ENCODE measurements around the gene FAM32A. TPM values are rescaled to one million over a fixed set of nuclear protein-coding genes. Genes with fewer than 3 reads are reported as not detected.
A peak's percentile ranks its signal among the peaks of the same experiment; 100 is the strongest.

FAM32A gene
- total RNA-seq, 1 experiment from 2014 or later = 55.7 TPM

DNA sequence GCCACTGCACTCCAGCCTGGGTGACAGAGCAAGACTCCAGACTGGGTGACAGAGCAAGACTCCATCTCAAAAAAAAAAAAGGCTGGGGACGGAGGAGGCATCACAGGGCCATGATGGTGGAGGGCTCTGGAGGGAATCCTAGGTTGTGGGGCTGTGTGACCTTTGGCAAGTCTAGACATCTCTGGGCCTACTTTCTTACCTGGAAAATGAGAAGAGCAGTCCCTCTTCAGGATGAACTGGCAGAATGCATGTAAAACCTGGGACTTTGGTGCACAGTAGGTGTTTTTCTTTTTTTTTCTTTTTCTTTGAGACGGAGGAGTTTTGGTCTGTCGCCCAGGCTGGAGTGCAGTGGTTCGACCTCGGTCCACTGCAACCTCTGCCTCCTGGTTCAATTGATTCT, 25.6 kb upstream of the FAM32A start:
- Histone ChIP-seq H3K79me2 (ENCODE audit: low read length) (no peaks in the 10 kb centered on the region), H3K36me3 (ENCODE audit: insufficient read depth, low read length) (peaks cover under 1% of the 10 kb centered on the region; the same call in 1 of the 2 replicates), H3K9me3 (ENCODE audit: low read length) (no peaks in the 10 kb centered on the region), H3K27ac (ENCODE audit: low read length) (no peak overlapping the region), H3K9ac (ENCODE audit: low read length) (no peak overlapping the region), H3K9me2 (replicated peaks; ENCODE audit: insufficient read depth, low read length) (no peaks in the 10 kb centered on the region), H3K4me2 (ENCODE audit: low read depth, low read length, poor library complexity, severe bottlenecking) (no peak overlapping the region), H3K4me1 (ENCODE audit: low read length) (no peaks in the 10 kb centered on the region), H3K4me3 (ENCODE audit: low read length) (no peak overlapping the region), H3K27me3 (ENCODE audit: low read length) (no peaks in the 10 kb centered on the region), H4K20me1 (ENCODE audit: insufficient read depth, low read depth, low read length) (no peaks in the 10 kb centered on the region), H2AFZ (ENCODE audit: low read length) (no peak overlapping the region)
- DNase-seq = no peak

DNA sequence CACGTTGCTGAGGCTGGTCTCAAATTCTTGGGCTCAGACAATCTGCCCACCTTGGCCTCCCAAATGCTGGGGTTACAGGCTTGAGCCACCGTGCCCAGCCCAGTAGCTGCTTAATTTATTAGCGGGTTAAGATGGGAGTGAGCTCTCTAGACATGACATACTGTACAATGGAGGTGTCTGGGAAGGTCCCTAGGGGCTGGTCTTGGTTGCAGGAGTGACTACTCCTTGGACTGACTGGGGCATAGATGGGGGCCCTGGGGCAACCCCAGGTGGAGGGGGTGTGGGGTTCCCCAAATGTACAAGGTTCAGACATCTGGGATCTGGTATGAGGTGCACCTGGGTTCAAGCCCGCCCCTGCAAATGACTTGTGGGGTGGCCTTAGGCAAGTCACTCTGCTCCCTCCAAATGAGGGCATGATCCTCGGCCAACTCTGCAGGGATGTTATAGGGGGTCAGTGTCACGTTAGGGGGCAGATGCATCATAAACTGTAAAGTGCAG, 24.7 kb upstream of the FAM32A start:
- no peaks in the 10 kb centered on the region for H4K20me1 ChIP-seq (ENCODE audit: insufficient read depth, low read depth, low read length)
- no peaks in the 10 kb centered on the region for H3K9me3 ChIP-seq (ENCODE audit: low read length)
- H3K4me1 ChIP-seq (ENCODE audit: low read length) = no peaks in the 10 kb centered on the region
- no peak for DNase-seq
- no peak overlapping the region for H3K4me3 ChIP-seq (ENCODE audit: low read length)
- H3K9ac ChIP-seq (ENCODE audit: low read length) = no peak overlapping the region
- no peak overlapping the region for H3K27ac ChIP-seq (ENCODE audit: low read length)
- no peaks in the 10 kb centered on the region; the same call in 1 of the 2 replicates for H3K36me3 ChIP-seq (ENCODE audit: insufficient read depth, low read length)
- H2AFZ ChIP-seq (ENCODE audit: low read length) = no peak overlapping the region
- no peaks in the 10 kb centered on the region for H3K9me2 ChIP-seq (replicated peaks; ENCODE audit: insufficient read depth, low read length)
- H3K27me3 ChIP-seq (ENCODE audit: low read length) = no peaks in the 10 kb centered on the region
- H3K79me2 ChIP-seq (ENCODE audit: low read length) = no peaks in the 10 kb centered on the region
- H3K4me2 ChIP-seq (ENCODE audit: low read depth, low read length, poor library complexity, severe bottlenecking) = no peak overlapping the region

DNA sequence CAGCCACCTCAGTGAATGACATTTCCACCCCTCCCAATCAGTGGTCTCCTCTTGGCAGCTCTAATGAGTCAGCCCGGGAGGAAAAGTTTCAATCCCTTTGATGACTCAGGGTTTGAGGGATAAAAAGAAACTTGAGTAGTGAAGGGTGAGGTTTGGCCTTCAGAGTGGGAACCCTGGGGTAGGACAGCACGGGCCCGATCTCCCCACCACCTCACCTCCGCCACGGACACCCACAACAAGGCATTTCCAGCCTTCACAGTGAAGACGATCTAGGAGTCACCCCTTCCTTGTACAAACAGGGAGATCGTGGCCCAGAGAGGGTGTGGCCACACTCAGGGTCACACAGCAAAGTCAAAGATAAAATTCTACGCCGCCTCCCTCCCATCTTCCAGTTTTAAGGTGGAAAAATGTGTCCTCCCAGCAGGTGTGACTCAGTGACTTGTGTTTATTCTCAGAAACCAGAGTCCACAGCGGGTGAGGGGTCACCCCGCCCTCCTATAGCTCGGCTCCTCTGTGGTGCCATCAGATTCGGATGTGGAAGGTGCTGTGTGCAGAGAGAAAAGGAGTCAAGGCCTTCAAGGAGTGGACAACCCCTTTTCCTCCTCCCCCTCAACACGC, 24.2 kb upstream of the FAM32A start:
- H3K9ac ChIP-seq (ENCODE audit: low read length) = no peak overlapping the region

DNA sequence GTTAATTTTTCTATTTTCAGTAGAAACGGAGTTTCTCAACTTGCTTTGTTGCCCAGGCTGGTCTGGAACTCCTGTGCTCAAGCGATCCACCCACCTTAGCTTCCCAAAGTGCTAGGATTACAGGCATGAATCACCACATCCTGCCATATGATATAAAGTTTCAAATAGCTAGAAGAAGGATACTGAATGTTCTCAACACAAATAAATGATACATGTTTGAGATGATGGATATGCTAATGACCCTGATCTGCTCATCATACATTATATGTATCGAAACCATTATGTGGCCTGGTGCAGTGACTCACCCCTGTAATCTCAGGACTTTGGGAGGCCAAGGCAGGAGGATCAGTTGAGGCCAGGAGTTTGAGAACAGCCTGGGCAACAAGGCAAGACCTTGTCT, 23.4 kb upstream of the FAM32A start:
- Histone ChIP-seq H3K4me1 (ENCODE audit: low read length) (no peaks in the 10 kb centered on the region), H3K27me3 (ENCODE audit: low read length) (no peaks in the 10 kb centered on the region), H2AFZ (ENCODE audit: low read length) (no peak overlapping the region), H3K36me3 (ENCODE audit: insufficient read depth, low read length) (no peaks in the 10 kb centered on the region; the same call in 1 of the 2 replicates), H3K27ac (ENCODE audit: low read length) (no peak overlapping the region), H3K4me2 (ENCODE audit: low read depth, low read length, poor library complexity, severe bottlenecking) (no peak overlapping the region), H3K79me2 (ENCODE audit: low read length) (no peaks in the 10 kb centered on the region), H3K9me3 (ENCODE audit: low read length) (no peaks in the 10 kb centered on the region), H3K9ac (ENCODE audit: low read length) (no peak overlapping the region), H3K4me3 (ENCODE audit: low read length) (no peak overlapping the region), H4K20me1 (ENCODE audit: insufficient read depth, low read depth, low read length) (no peaks in the 10 kb centered on the region), H3K9me2 (replicated peaks; ENCODE audit: insufficient read depth, low read length) (no peaks in the 10 kb centered on the region)
- no peak for DNase-seq

More for the DNA sequence above, 24.2 kb upstream of the FAM32A start:
- Histone ChIP-seq H2AFZ (ENCODE audit: low read length) (no peak overlapping the region), H3K4me1 (ENCODE audit: low read length) (no peaks in the 10 kb centered on the region), H3K79me2 (ENCODE audit: low read length) (no peaks in the 10 kb centered on the region), H3K4me2 (ENCODE audit: low read depth, low read length, poor library complexity, severe bottlenecking) (no peak overlapping the region), H3K36me3 (ENCODE audit: insufficient read depth, low read length) (no peaks in the 10 kb centered on the region; the same call in 1 of the 2 replicates), H3K27me3 (ENCODE audit: low read length) (no peaks in the 10 kb centered on the region), H3K27ac (ENCODE audit: low read length) (no peak overlapping the region), H3K9me3 (ENCODE audit: low read length) (no peaks in the 10 kb centered on the region), H4K20me1 (ENCODE audit: insufficient read depth, low read depth, low read length) (no peaks in the 10 kb centered on the region), H3K4me3 (ENCODE audit: low read length) (no peak overlapping the region), H3K9me2 (replicated peaks; ENCODE audit: insufficient read depth, low read length) (no peaks in the 10 kb centered on the region)
- DNase-seq = no peak

DNA sequence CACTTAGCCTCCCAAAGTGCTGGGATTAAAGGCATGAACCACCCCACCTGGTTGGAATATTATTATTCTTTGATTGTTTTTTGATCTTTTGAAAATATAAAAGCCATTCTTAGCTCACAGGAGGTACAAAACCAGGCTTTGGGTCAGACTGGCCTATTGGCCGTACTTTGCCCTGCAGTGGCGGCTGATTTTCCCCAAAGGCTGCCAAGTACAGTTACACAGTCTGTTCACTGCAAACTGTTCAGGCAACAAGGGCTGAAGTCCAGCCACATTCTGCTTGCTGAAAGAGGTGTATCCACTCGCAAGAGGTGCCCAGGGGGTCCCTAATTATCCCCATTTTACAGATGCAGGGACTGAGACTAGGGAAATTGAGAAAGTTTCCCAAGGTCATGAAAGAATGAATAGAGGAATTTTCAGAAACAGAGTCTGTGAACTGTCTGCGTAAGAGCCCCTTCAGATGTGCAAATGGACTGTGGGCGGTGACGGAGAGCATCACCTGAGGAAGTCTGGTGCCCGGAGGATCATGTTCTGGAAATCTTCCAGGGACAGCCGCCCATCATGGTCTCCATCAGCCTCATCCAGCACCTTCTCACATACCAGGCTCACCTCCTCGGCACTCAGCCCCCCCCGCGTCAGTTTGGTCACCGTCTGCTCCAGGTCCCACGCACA, 20.9 kb upstream of the FAM32A start:
- H3K36me3 ChIP-seq (ENCODE audit: insufficient read depth, low read length) = no peaks in the 10 kb centered on the region
- H3K27ac ChIP-seq (ENCODE audit: low read length) = no peak overlapping the region
- no peaks in the 10 kb centered on the region for H3K79me2 ChIP-seq (ENCODE audit: low read length)
- no peaks in the 10 kb centered on the region for H3K4me1 ChIP-seq (ENCODE audit: low read length)
- H3K9me2 ChIP-seq (replicated peaks; ENCODE audit: insufficient read depth, low read length) = no peaks in the 10 kb centered on the region
- H3K27me3 ChIP-seq (ENCODE audit: low read length) = no peaks in the 10 kb centered on the region
- DNase-seq = no peak
- H3K4me3 ChIP-seq (ENCODE audit: low read length) = no peak overlapping the region
- H2AFZ ChIP-seq (ENCODE audit: low read length) = no peak overlapping the region
- H3K9ac ChIP-seq (ENCODE audit: low read length) = no peak overlapping the region
- no peaks in the 10 kb centered on the region for H4K20me1 ChIP-seq (ENCODE audit: insufficient read depth, low read depth, low read length)
- no peak overlapping the region for H3K4me2 ChIP-seq (ENCODE audit: low read depth, low read length, poor library complexity, severe bottlenecking)
- H3K9me3 ChIP-seq (ENCODE audit: low read length) = peaks cover 5% of the 10 kb centered on the region; the same call in 1 of the 2 replicates

DNA sequence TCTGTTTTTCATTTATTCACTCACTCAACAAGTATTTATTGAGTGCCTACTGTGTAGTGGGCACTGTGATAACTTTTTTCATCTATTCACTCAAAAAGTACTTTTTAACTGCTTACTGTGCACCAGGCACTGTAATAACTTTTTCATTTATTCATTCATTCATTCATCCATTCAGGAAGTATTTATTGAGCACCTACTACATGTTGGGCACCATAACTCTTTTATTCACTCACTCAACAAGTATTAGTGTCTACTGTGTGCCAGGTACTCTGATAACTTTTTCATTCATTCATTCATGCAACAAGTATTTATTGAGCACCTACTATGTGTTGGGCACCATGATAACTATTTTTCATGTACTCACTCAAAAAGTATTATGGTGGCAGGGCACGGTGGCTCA, 18.8 kb upstream of the FAM32A start:
- no peak overlapping the region for H3K27ac ChIP-seq (ENCODE audit: low read length)
- DNase-seq = no peak

DNA sequence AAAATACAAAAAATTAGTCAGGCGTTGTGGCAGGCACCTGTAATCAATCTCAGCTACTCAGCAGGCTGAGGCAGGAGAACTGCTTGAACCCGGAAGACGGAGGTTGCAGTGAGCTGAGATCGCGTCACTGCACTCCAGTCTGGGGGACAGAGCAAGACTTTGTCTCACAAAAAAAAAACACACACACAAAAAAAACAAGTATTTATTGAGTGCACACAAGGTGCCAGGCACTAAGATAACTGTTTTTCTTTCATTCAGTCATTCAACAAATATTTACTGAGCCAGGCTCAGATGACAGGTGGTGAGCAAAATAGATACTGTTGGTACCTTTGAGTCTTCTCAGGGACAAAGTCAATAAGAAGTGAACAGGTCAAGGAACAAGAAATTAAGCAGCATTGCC, 18.2 kb upstream of the FAM32A start:
- no peak overlapping the region for H3K27ac ChIP-seq (ENCODE audit: low read length)
- no peak overlapping the region for H3K4me2 ChIP-seq (ENCODE audit: low read depth, low read length, poor library complexity, severe bottlenecking)

More for the DNA sequence above, 18.8 kb upstream of the FAM32A start:
- Histone ChIP-seq H3K27me3 (ENCODE audit: low read length) (no peaks in the 10 kb centered on the region), H4K20me1 (ENCODE audit: insufficient read depth, low read depth, low read length) (no peaks in the 10 kb centered on the region), H3K4me2 (ENCODE audit: low read depth, low read length, poor library complexity, severe bottlenecking) (no peak overlapping the region), H3K9ac (ENCODE audit: low read length) (no peak overlapping the region), H3K36me3 (ENCODE audit: insufficient read depth, low read length) (no peaks in the 10 kb centered on the region), H3K79me2 (ENCODE audit: low read length) (no peaks in the 10 kb centered on the region), H3K4me1 (ENCODE audit: low read length) (no peaks in the 10 kb centered on the region), H2AFZ (ENCODE audit: low read length) (no peak overlapping the region), H3K4me3 (ENCODE audit: low read length) (no peak overlapping the region), H3K9me2 (replicated peaks; ENCODE audit: insufficient read depth, low read length) (no peaks in the 10 kb centered on the region), H3K9me3 (ENCODE audit: low read length) (peaks cover 5% of the 10 kb centered on the region; the same call in 1 of the 2 replicates)

DNA sequence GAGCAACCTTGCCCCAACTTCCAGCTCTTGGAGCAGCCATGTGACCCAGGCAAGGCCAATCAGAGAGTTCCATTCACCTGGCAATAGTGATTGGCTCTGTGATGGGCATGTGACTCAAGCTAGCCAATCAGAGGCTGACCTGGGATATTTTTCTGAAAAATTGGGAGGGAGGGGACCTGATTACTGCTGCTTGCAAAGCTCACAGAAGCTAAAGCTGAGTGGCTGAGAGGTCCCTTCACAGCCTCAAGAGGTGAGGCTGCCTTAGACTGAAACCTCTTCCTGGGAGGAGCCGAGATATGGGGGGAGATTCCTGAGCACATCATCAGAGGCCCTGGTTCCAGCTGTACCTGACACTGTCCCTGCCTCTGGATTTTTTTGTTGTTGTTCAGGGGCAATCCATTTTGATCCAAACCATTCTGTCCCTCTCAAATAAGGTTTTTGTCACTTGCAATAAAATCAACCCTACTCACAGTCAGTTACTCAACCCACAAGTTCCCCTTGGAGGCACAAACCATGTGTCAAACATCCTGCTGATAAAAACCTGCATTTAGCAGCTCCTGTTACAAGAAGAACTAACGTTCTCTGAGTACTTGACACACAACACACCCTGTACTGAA, 16.6 kb upstream of the FAM32A start:
- H3K4me1 ChIP-seq (ENCODE audit: low read length) = no peaks in the 10 kb centered on the region
- no peaks in the 10 kb centered on the region for H4K20me1 ChIP-seq (ENCODE audit: insufficient read depth, low read depth, low read length)
- H3K79me2 ChIP-seq (ENCODE audit: low read length) = no peaks in the 10 kb centered on the region
- no peak overlapping the region for H3K4me2 ChIP-seq (ENCODE audit: low read depth, low read length, poor library complexity, severe bottlenecking)
- H3K27ac ChIP-seq (ENCODE audit: low read length) = no peak overlapping the region
- H3K9me3 ChIP-seq (ENCODE audit: low read length) = peaks cover 5% of the 10 kb centered on the region; the same call in 1 of the 2 replicates
- peak; percentile 70 for DNase-seq
- no peak overlapping the region for H3K4me3 ChIP-seq (ENCODE audit: low read length)
- no peaks in the 10 kb centered on the region for H3K27me3 ChIP-seq (ENCODE audit: low read length)
- no peaks in the 10 kb centered on the region for H3K9me2 ChIP-seq (replicated peaks; ENCODE audit: insufficient read depth, low read length)
- no peak overlapping the region for H3K9ac ChIP-seq (ENCODE audit: low read length)
- no peak overlapping the region for H2AFZ ChIP-seq (ENCODE audit: low read length)
- no peaks in the 10 kb centered on the region for H3K36me3 ChIP-seq (ENCODE audit: insufficient read depth, low read length)

More for the DNA sequence above, 18.2 kb upstream of the FAM32A start:
- H3K79me2 ChIP-seq (ENCODE audit: low read length) = no peaks in the 10 kb centered on the region
- H3K9ac ChIP-seq (ENCODE audit: low read length) = no peak overlapping the region
- H3K4me1 ChIP-seq (ENCODE audit: low read length) = no peaks in the 10 kb centered on the region
- H3K27me3 ChIP-seq (ENCODE audit: low read length) = no peaks in the 10 kb centered on the region
- no peaks in the 10 kb centered on the region for H3K36me3 ChIP-seq (ENCODE audit: insufficient read depth, low read length)
- H3K9me3 ChIP-seq (ENCODE audit: low read length) = peaks cover 5% of the 10 kb centered on the region; the same call in 1 of the 2 replicates
- H2AFZ ChIP-seq (ENCODE audit: low read length) = no peak overlapping the region
- no peak for DNase-seq
- no peak overlapping the region for H3K4me3 ChIP-seq (ENCODE audit: low read length)
- H3K9me2 ChIP-seq (replicated peaks; ENCODE audit: insufficient read depth, low read length) = no peaks in the 10 kb centered on the region
- H4K20me1 ChIP-seq (ENCODE audit: insufficient read depth, low read depth, low read length) = no peaks in the 10 kb centered on the region
